B cell (primary cell): ENCODE measurements around the gene THBD. TPM values are rescaled to one million over a fixed set of nuclear protein-coding genes. Genes with fewer than 3 reads are reported as not detected.

Experiments used
- ATAC-seq: fragments of 200-7000 bp; cut with Tn5 transposase; one replicate; pipeline ENCODE4 v1.10.0; 2021; ENCODE audit warnings: low read depth, mild to moderate bottlenecking, moderate number of reproducible peaks, moderate library complexity
- CTCF ChIA-PET: fragments of 350-600 bp; sonication (Branson Sonifier 250); formaldehyde crosslinking; loops from one replicate; lab custom pipeline; 2021; ENCODE audit warnings: antibody characterized with exemption, inconsistent platforms; lab: Charles Lee
- POLR2A ChIA-PET: fragments of 350-600 bp; sonication (Branson Sonifier 250); formaldehyde crosslinking; loops from one replicate; lab custom pipeline; 2021; ENCODE audit warnings: antibody characterized with exemption; lab: Charles Lee
- DNase-seq: peaks from one replicate; pipeline ENCODE4 v3.0.0; 2013
- H2AFZ ChIP-seq: 2 replicates; pipeline ENCODE4 v1.6.1; 2012; ENCODE audit warnings: mild to moderate bottlenecking, low read depth, low read length; ENCODE audit not compliant: insufficient read depth, poor library complexity, severe bottlenecking
- H3K27ac ChIP-seq, 2 donors: 1 replicate in 1 of 2; 2 replicates in 1 of 2; pipeline ENCODE4 v1.5.1; 2012 to 2013; ENCODE audit warnings: low read length in 2 of 2, mild to moderate bottlenecking in 2 of 2, moderate library complexity in 1 of 2
- H3K27me3 ChIP-seq, 4 experiments: fragments of 200-600 bp in 1 of 4; sonication (generic) in 1 of 4; replicated peaks in 1 of 4; 1 replicate in 2 of 4; 2 replicates in 2 of 4; pipeline versions ENCODE4 v1.6.1 to v1.7.0; 2013 to 2016; ENCODE audit warnings: low read length in 3 of 4, mild to moderate bottlenecking in 2 of 4, mixed read lengths in 1 of 4, moderate library complexity in 1 of 4; ENCODE audit not compliant: insufficient read depth in 4 of 4, control insufficient read depth in 3 of 4; ENCODE audit errors: control extremely low read depth in 1 of 4
- H3K36me3 ChIP-seq, 2 experiments: replicated peaks in 1 of 2; 1 replicate in 1 of 2; 2 replicates in 1 of 2; pipeline versions ENCODE4 v1.6.1 to v1.7.1; 2013; ENCODE audit warnings: low read length in 1 of 2; ENCODE audit not compliant: insufficient read depth in 2 of 2, control insufficient read depth in 1 of 2; ENCODE audit errors: control extremely low read depth in 1 of 2, extremely low read depth in 1 of 2
- H3K4me1 ChIP-seq, 2 donors: fragments of 200-600 bp in 1 of 2; sonication (generic) in 1 of 2; 1 replicate in 1 of 2; 2 replicates in 1 of 2; pipeline versions ENCODE4 v1.5.1 to v1.6.1; 2013 to 2017; ENCODE audit warnings: low read length in 2 of 2; ENCODE audit not compliant: control insufficient read depth in 2 of 2, insufficient read depth in 2 of 2
- H3K4me2 ChIP-seq: replicated peaks from 2 replicates; pipeline ENCODE3; 2012; ENCODE audit warnings: mild to moderate bottlenecking, low read depth, low read length; ENCODE audit not compliant: poor library complexity, severe bottlenecking
- H3K4me3 ChIP-seq, 5 experiments: fragments of 200-600 bp in 1 of 5; sonication (generic) in 1 of 5; 1 replicate in 3 of 5; 2 replicates in 2 of 5; pipeline versions ENCODE4 v1.5.1 to v1.7.0; 2011 to 2016; ENCODE audit warnings: low read length in 4 of 5, mild to moderate bottlenecking in 4 of 5, low read depth in 2 of 5, control low read depth in 1 of 5, moderate library complexity in 1 of 5; ENCODE audit not compliant: insufficient read depth in 1 of 5; ENCODE audit errors: control extremely low read depth in 1 of 5, extremely low read depth in 1 of 5
- H3K79me2 ChIP-seq: fragments of 200-600 bp; sonication (generic); one replicate; pipeline ENCODE4 v1.6.0; 2016; ENCODE audit warnings: low read length; ENCODE audit not compliant: control insufficient read depth, insufficient read depth
- H3K9ac ChIP-seq: fragments of 200-600 bp; sonication (generic); 2 replicates; pipeline ENCODE4 v1.6.1; 2017; ENCODE audit warnings: mild to moderate bottlenecking, low read length, moderate library complexity
- H3K9me3 ChIP-seq, 3 donors: one replicate each; pipeline versions ENCODE4 v1.6.1 to v1.7.1; 2013; ENCODE audit warnings: low read length in 2 of 3; ENCODE audit not compliant: control insufficient read depth in 2 of 3, insufficient read depth in 1 of 3; ENCODE audit errors: control extremely low read depth in 1 of 3
- H4K20me1 ChIP-seq: 2 replicates; pipeline ENCODE4 v1.6.0; 2012; ENCODE audit warnings: mild to moderate bottlenecking, low read length; ENCODE audit not compliant: insufficient read depth, control insufficient read depth, poor library complexity, severe bottlenecking
- H3K27ac Mint-ChIP-seq: one replicate; pipeline ENCODE4 v1.8.0; 2021; ENCODE audit warnings: mixed read lengths
- H3K27me3 Mint-ChIP-seq: one replicate; pipeline ENCODE4 v1.8.0; 2021; ENCODE audit warnings: mixed read lengths
- H3K4me1 Mint-ChIP-seq: one replicate; pipeline ENCODE4 v1.8.0; 2021; ENCODE audit warnings: mixed read lengths
- H3K4me3 Mint-ChIP-seq: one replicate; pipeline ENCODE4 v1.8.0; 2021; ENCODE audit warnings: mixed read lengths
- H3K9me3 Mint-ChIP-seq: one replicate; pipeline ENCODE4 v1.8.0; 2022; ENCODE audit warnings: mixed read lengths; ENCODE audit not compliant: insufficient read depth
- CTCF ChIP-seq: fragments of 200-600 bp; IDR thresholded peaks from one replicate; pipeline ENCODE4 v1.8.0; 2022; ENCODE audit warnings: antibody characterized with exemption, mild to moderate bottlenecking
- EZH2 ChIP-seq: IDR thresholded peaks from 2 replicates; pipeline ENCODE4 v1.6.1; 2012; ENCODE audit warnings: borderline replicate concordance, low read depth, mild to moderate bottlenecking, moderate library complexity, low read length; ENCODE audit not compliant: insufficient read depth, poor library complexity, severe bottlenecking
- WGBS: methylation state at CpG from one replicate; pipeline ENCODE4 v1.1.5; 2013; ENCODE audit warnings: missing lambda C conversion rate; ENCODE audit not compliant: insufficient coverage; 5-methylcytosine and 5-hydroxymethylcytosine counted together
- intact Hi-C: fragments of 100-400 bp; cut with micrococcal nuclease; formaldehyde crosslinking; loops from one replicate; pipeline ENCODE4 v1.10.0; 2022
- polyA plus RNA-seq: library from polyadenylated mRNA; depleted of rRNA; stranded (reverse); fragments of >200 nt; gene quantifications from 2 replicates; pipeline ENCODE4 v1.2.3, GENCODE V29; 2012
- total RNA-seq, 2 donors: library from RNA; stranded (reverse); fragments of 120-200 nt in 1 of 2; gene quantifications; 1 replicate in 1 of 2; 2 replicates in 1 of 2; pipeline versions ENCODE4 v1.2.3 to v1.2.4, GENCODE V29; 2013 to 2022

Gene THBD
- total and polyA plus RNA-seq, 2 donors (not counting 1 experiment from before 2014, with no cell fraction given): 0.78 TPM; not detected in 1

DNA sequence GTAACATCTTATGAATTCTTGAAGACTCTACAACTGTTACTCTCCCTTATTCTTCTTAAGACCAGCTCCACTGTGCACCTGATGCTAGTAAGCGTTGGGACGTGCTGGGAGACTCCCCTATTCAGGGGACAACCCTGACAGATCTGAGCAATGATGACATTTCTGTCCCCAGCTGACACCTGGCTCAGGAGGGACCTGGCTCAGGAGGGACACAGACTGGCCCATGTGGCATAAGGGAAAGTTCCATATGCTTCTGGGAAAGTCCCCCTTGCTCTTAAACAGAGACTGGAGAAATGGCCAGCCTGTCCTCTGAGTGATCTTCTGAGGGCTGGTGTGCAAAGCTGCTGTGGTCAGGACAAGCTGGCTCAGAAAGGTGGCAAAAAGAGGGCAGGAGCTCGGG, 46.6 kb upstream of the THBD start:
- H3K27me3 ChIP-seq: no peaks in the 10 kb centered on the region
- DNase-seq: no peak
- no peak overlapping the region for H3K27ac Mint-ChIP-seq
- no peaks in the 10 kb centered on the region for H3K4me1 ChIP-seq
- H3K27ac ChIP-seq: no peak overlapping the region
- intact Hi-C loops: no loop called here
- no peaks in the 10 kb centered on the region for H3K9me3 ChIP-seq
- POLR2A ChIA-PET: no interaction called here
- H3K4me1 Mint-ChIP-seq: no peaks in the 10 kb centered on the region
- H3K4me3 ChIP-seq: no peak overlapping the region
- H3K9me3 Mint-ChIP-seq: no peaks in the 10 kb centered on the region
- H4K20me1 ChIP-seq: no peaks in the 10 kb centered on the region
- H3K27me3 Mint-ChIP-seq: no peaks in the 10 kb centered on the region
- no peak overlapping the region for H3K9ac ChIP-seq
- no peak overlapping the region for H3K4me3 Mint-ChIP-seq
- no peak for ATAC-seq
- TF ChIP-seq EZH2 (no peak), CTCF (no peak)
- no peaks in the 10 kb centered on the region for H3K79me2 ChIP-seq
- WGBS: 100% methylated on average over 2 of the region's 3 CpGs
- H2AFZ ChIP-seq: no peak overlapping the region
- H3K4me2 ChIP-seq: no peak overlapping the region
- H3K36me3 ChIP-seq: no peaks in the 10 kb centered on the region
- CTCF ChIA-PET: no interaction called here

GRCh38 chr20:23095499-23095898, 46.0 kb upstream of the THBD start:
- Histone ChIP-seq H3K9me3 (no peaks in the 10 kb centered on the region), H3K27me3 (no peaks in the 10 kb centered on the region), H2AFZ (no peak overlapping the region), H3K27ac (no peak overlapping the region), H3K4me3 (no peak overlapping the region), H4K20me1 (no peaks in the 10 kb centered on the region), H3K79me2 (no peaks in the 10 kb centered on the region), H3K4me1 (no peaks in the 10 kb centered on the region), H3K36me3 (no peaks in the 10 kb centered on the region), H3K4me2 (no peak overlapping the region), H3K9ac (no peak overlapping the region)
- H3K4me1 Mint-ChIP-seq: no peaks in the 10 kb centered on the region
- ATAC-seq: no peak
- H3K27ac Mint-ChIP-seq: no peak overlapping the region
- H3K27me3 Mint-ChIP-seq: no peaks in the 10 kb centered on the region
- H3K9me3 Mint-ChIP-seq: no peaks in the 10 kb centered on the region
- POLR2A ChIA-PET: no interaction called here
- 71% methylated on average over 3 of the region's 3 CpGs for WGBS
- TF ChIP-seq EZH2 (no peak), CTCF (no peak)
- intact Hi-C loops: no loop called here
- DNase-seq: no peak
- no peak overlapping the region for H3K4me3 Mint-ChIP-seq
- CTCF ChIA-PET: no interaction called here
